ENCODE data around the gene RHOF.

- TF ChIP-seq CTCF (conservative IDR thresholded peaks at IDR 0.05 in 1 of 2, IDR thresholded peaks at IDR 0.05 in 1 of 2; ENCODE audit: low read depth in 1 of 2, low read length in 2 of 2) = no peak
- TF ChIP-seq EZH2 (IDR thresholded peaks at IDR 0.05; ENCODE audit: low read length, missing control alignments) = no peak
Measured at GRCh38 chr12:121784460-121784859, 9.0 kb downstream of the RHOF start.

Data from fibroblast of lung (primary cell).